Motor neuron (in vitro differentiated cells): Measurements from ENCODE around the gene GLIS1. TPM values are rescaled to one million over a fixed set of nuclear protein-coding genes. Genes with fewer than 3 reads are reported as not detected.

ENCODE experiments used
- ATAC-seq, 8 experiments: fragments of 200-7000 bp; cut with Tn5 transposase; replicated peaks in 6 of 8; 2 replicates each; pipeline ENCODE4 v1.8.0; 2021; ENCODE audit warnings: mild to moderate bottlenecking in 8 of 8, moderate library complexity in 8 of 8
- H3K27ac ChIP-seq, 2 donors: fragments of 250-450 bp; sonication (Bioruptor Pico); 2 replicates each; pipeline ENCODE4 v1.9.0; 2021; ENCODE audit warnings: antibody characterized with exemption in 2 of 2, mild to moderate bottlenecking in 2 of 2, moderate library complexity in 1 of 2
- H3K4me1 ChIP-seq, 2 donors: fragments of 250-450 bp; sonication (Bioruptor Pico); replicated peaks in 1 of 2; 2 replicates each; pipeline ENCODE4 v1.6.1; 2021; ENCODE audit warnings: antibody characterized with exemption in 2 of 2, mild to moderate bottlenecking in 2 of 2, moderate library complexity in 1 of 2
- H3K4me3 ChIP-seq, 5 donors: fragments of 250-450 bp; sonication (Bioruptor Pico); 2 replicates each; pipeline ENCODE4 v1.9.0; 2021; ENCODE audit warnings: antibody characterized with exemption in 5 of 5, mild to moderate bottlenecking in 5 of 5, moderate library complexity in 4 of 5
- WGBS, 10 experiments: fragments of 450-650 bp; shearing (Covaris generic); methylation state at CpG; one replicate each; pipeline ENCODE4 v1.0.0; 2022; 5-methylcytosine and 5-hydroxymethylcytosine counted together
- in situ Hi-C, 9 experiments: fragments of 400-800 bp; cut with MboI; loops; one replicate each; pipeline ENCODE4 v1.15.0; 2021; ENCODE audit warnings: low sequenced_read_pairs in 9 of 9, low pct_unique_long_range_greater_than_20kb in 2 of 9; ENCODE audit not compliant: unreplicated experiment in 9 of 9
- total RNA-seq, 8 experiments: library from RNA; unstranded; fragments of 300-600 nt; gene quantifications; 2 replicates each; pipeline versions ENCODE4 v1.2.3 to v1.2.4, GENCODE V29; 2022

The GLIS1 gene
- total RNA-seq = 1 to 10 TPM in 2 of 8 experiments, under 1 TPM in 6; 0.14 to 4.7 (median 0.33) TPM

DNA sequence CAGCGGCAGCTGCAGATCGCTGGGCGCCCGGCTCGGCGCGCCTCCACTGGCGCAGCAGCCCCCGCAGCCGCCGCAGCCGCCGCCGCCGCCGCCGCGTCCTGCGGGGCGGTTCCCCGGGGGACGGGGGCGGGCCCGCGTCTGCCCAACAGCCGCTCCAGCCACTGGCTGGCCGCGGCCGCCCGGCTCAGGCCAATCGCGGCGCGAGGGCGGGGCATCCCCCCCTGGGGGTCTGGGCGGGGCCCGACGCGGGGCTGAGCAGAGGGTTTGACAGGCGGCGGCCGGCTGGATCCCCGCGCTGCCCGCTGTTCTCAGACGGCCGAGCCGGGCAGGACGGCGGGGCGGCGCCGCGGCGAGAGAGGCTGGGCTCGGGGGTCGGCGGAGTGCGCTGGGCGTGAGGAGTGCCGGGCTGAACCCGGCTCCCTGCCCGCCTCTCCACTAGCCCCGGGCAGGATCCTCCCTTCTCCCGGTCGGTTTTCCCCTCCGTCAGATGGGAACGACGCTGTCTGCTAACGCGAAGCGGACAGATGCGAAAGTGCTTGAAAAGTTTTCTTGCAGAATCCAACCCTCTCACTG lies at the start of gene GLIS1:
GLIS1 (minus strand) TSS at position 56 of the 573 bp plus-strand sequence. CDS start 1,100 bp downstream, outside the sequence.
- ATAC-seq = peak; percentile 86 to 98 (median 97)
- 0 to 2% (median 1%) methylated on average over 2 to 34 of the region's 73 CpGs; no CpG with 5 or more reads in 6 of the 10 experiments for WGBS, 10 experiments
- H3K27ac ChIP-seq = no peak within 1 kb of the TSS
- in situ Hi-C loops = loop anchor here in 3 of 9 experiments (25.0 kb wide), 1 partner anchor 252 kb away; no protein-coding TSS in a partner anchor
- H3K4me3 ChIP-seq = peak within 1 kb of the TSS; percentile 40 to 55 (median 46)
- H3K4me1 ChIP-seq = peaks cover 0 to 5% of the 10 kb centered on the region in 2 donors

DNA sequence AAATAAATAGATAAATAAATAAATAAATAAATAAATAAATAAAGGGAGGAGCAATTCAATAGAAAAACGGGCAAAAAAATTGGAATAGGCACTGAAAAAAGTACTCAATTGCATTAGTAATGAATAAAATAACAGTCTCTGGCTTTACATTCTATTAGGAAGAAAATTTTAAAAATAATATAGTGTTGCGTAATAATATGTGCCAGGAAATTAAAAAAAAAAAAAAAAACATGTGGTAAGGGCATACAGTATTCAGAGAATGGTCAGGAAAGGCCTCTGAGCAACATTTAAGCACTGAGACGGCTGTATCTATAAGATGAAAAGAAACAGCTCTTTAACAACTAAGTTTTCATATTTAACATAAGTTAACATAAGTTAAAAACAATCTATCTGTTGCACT lies 48.7 kb upstream of the GLIS1 start:
- H3K27ac ChIP-seq = no peak overlapping the region
- WGBS, 10 experiments = 60 to 100% (median 95%) methylated on average over 2 to 3 of the region's 3 CpGs
- no peaks in the 10 kb centered on the region for H3K4me1 ChIP-seq
- no peak overlapping the region for H3K4me3 ChIP-seq
- no peak for ATAC-seq
- in situ Hi-C loops = no loop called here

GRCh38 chr1:53783056-53783455 lies 44.1 kb upstream of the GLIS1 start:
- no peak for ATAC-seq
- H3K4me3 ChIP-seq = no peak overlapping the region
- WGBS, 10 experiments = 80 to 100% (median 100%) methylated on average over 1 of the region's 1 CpG; no CpG with 5 or more reads in 2 of the 10 experiments
- H3K27ac ChIP-seq = no peak overlapping the region
- in situ Hi-C loops = no loop called here
- peaks cover 0 to 8% of the 10 kb centered on the region in 2 donors for H3K4me1 ChIP-seq

DNA sequence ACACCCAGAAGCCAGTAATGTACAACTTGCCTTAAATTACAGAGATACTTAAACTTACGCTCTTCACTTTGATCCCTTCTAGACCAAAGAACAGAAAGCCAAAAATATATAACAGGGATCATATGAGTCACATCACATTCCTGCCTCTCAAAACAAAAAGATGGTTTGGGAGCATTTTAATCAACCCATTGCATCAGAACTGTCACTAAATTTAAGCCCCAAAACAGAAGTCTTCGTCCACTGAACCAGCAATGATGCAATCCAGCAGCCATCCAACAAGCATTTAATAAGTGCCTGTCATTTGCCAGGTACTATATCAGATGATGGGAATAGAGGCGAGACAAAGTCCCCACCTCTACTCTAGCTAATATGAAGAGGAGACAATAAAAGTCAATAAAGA lies 42.7 kb upstream of the GLIS1 start:
- peak in 1 of 8 experiments; percentile 36 for ATAC-seq
- in situ Hi-C loops = no loop called here
- H3K4me3 ChIP-seq = no peak overlapping the region
- peaks cover 0 to 8% of the 10 kb centered on the region in 2 donors for H3K4me1 ChIP-seq
- no peak overlapping the region for H3K27ac ChIP-seq
- WGBS, 10 experiments = 32 to 100% (median 80%) methylated on average over 1 to 3 of the region's 3 CpGs

DNA sequence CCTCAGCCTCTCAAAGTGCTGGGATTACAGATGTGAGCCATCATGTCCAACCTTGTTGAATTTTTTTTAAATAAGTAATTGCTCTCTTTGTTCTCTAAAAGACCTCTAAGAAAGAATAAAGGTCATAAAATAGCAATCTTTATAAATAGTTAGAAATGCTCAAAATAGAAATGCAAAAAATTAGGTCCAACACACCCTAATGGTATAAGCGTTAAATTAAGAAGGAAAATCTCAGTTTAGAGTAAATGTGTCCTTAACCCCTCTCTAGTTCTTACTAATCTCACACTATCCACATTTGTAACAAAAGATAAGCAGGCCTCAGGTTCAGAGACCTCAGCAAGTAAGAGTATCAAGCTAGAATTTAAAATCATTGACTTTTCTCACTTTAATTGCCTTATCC lies 38.3 kb upstream of the GLIS1 start:
- in situ Hi-C loops = no loop called here
- ATAC-seq = no peak
- H3K4me1 ChIP-seq = peaks cover 0 to 8% of the 10 kb centered on the region in 2 donors
- no peak overlapping the region for H3K27ac ChIP-seq
- 80 to 100% (median 100%) methylated on average over 1 of the region's 1 CpG; no CpG with 5 or more reads in 1 of the 10 experiments for WGBS, 10 experiments
- no peak overlapping the region for H3K4me3 ChIP-seq

GRCh38 chr1:53771648-53772047 lies 32.7 kb upstream of the GLIS1 start:
- Histone ChIP-seq H3K27ac (no peak overlapping the region), H3K4me1 (no peaks in the 10 kb centered on the region), H3K4me3 (no peak overlapping the region)
- WGBS, 10 experiments = 41 to 100% (median 91%) methylated on average over 1 to 2 of the region's 2 CpGs; no CpG with 5 or more reads in 1 of the 10 experiments
- no peak for ATAC-seq
- in situ Hi-C loops = loop anchor here in 1 of 9 experiments (25.0 kb wide), 1 partner anchor 284 kb away; no protein-coding TSS in a partner anchor

GRCh38 chr1:53769780-53770179 lies 30.8 kb upstream of the GLIS1 start:
- no peak for ATAC-seq
- Histone ChIP-seq H3K27ac (no peak overlapping the region), H3K4me1 (no peaks in the 10 kb centered on the region), H3K4me3 (no peak overlapping the region)
- in situ Hi-C loops = loop anchor here in 1 of 9 experiments (25.0 kb wide), 1 partner anchor 282 kb away; no protein-coding TSS in a partner anchor
- 83 to 100% (median 100%) methylated on average over 1 of the region's 1 CpG; no CpG with 5 or more reads in 1 of the 10 experiments for WGBS, 10 experiments

DNA sequence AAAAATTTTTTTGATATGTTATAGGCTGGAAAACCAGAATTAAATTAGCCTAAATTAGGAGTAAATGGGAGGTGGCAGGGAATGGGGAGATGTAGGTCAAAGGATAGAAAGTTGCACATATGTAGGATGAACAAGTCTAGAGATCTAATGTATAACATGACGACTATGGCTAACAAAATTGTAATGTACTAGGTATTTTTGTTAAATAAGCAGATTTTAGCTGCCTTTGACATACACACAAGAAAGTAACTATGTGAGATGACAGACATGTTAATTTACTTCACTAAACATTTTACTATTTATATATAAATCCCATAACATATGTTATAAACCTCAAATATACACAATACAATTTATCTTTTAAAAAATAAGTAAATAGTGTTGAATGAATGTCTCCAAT lies 30.2 kb upstream of the GLIS1 start:
- in situ Hi-C loops = loop anchor here in 1 of 9 experiments (25.0 kb wide), 1 partner anchor 282 kb away; no protein-coding TSS in a partner anchor
- no peak overlapping the region for H3K27ac ChIP-seq
- 88 to 100% (median 100%) methylated on average over 1 of the region's 1 CpG; no CpG with 5 or more reads in 3 of the 10 experiments for WGBS, 10 experiments
- ATAC-seq = no peak
- H3K4me3 ChIP-seq = no peak overlapping the region
- no peaks in the 10 kb centered on the region for H3K4me1 ChIP-seq

DNA sequence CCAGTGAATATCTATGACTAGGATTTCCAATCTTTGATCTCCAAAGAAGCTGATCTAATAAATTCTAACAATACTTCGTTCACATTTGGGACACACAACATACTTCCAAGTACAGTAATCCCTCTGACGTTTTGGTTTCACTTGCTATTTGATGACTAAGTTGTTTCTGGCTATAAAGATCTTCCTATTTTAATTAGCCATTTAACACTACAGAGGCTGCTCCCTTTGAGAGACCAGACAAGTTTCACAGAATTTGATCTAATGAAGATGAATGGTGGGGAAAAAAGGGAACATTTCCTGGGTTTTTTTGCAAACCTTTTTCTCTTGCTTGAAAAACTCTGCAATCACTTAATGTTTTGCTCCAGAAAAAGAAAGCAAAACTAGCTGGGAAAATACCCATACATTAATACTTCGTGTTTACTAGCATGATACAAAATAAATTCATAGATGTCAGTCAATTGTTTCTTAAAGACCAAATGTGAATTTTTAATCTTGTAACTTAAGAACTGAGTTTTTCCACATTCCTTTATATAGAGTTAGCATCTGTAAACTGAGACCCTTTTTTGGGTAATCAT lies 28.0 kb upstream of the GLIS1 start:
- Histone ChIP-seq H3K4me3 (no peak overlapping the region), H3K27ac (no peak overlapping the region), H3K4me1 (no peaks in the 10 kb centered on the region)
- 0 to 69% (median 47%) methylated on average over 2 to 3 of the region's 3 CpGs for WGBS, 10 experiments
- peak in 3 of 8 experiments; percentile 39 to 97 (median 91) for ATAC-seq
- in situ Hi-C loops = loop anchor here in 1 of 9 experiments (25.0 kb wide), 1 partner anchor 280 kb away; no protein-coding TSS in a partner anchor

DNA sequence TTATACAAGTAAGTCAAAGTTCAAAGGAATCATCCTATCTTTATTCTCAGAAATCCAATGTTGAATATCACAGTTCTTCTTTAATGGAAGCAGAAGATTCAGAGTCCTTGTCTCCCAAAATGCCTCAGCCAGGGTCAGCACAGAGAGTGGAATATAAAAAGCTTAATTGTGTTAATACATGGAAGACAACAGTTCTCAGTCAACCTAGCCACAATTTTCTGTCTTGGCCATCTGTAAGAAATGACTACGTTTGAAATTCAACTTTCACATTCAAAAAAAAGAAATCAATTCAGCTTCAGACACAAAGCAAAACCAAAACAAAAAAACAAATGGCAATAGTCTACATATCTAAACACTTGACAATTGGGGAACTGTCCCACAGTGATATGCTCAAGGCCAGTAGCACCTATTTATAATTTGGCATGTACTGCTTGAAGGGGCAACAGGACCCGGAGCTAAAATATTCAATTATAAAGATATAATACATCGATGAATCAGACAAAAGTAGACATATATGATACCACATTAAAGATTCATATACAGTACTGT lies 27.3 kb upstream of the GLIS1 start:
- H3K27ac ChIP-seq = no peak overlapping the region
- 31 to 100% (median 84%) methylated on average over 1 to 3 of the region's 3 CpGs for WGBS, 10 experiments
- H3K4me3 ChIP-seq = no peak overlapping the region
- H3K4me1 ChIP-seq = no peaks in the 10 kb centered on the region
- peak in 1 of 8 experiments; percentile 26 for ATAC-seq
- in situ Hi-C loops = loop anchor here in 1 of 9 experiments (25.0 kb wide), 1 partner anchor 279 kb away; no protein-coding TSS in a partner anchor

DNA sequence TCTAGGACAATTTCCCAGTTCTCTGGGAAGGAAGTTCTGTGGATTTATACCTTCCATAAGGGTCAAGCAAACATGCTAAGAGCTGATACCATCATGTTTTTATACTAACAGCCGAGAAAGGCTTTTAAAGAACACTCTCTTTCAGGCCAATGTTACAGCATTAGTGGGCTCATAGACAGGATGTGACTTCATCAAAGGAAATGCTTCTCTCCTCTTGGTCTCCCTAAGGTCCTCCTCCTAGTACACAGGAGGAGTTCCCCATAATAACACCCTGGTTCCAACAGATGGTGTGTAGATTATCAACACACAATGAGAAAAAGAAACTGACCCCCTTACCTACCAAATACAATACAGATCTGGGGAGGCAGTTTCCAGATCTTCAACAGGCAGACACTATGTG lies 26.7 kb upstream of the GLIS1 start:
- Histone ChIP-seq H3K27ac (no peak overlapping the region), H3K4me1 (no peaks in the 10 kb centered on the region), H3K4me3 (no peak overlapping the region)
- ATAC-seq = peak in 2 of 8 experiments; percentile 18 to 31
- 40 to 100% (median 93%) methylated on average over 1 of the region's 1 CpG; no CpG with 5 or more reads in 2 of the 10 experiments for WGBS, 10 experiments
- in situ Hi-C loops = loop anchor here in 1 of 9 experiments (25.0 kb wide), 1 partner anchor 278 kb away; no protein-coding TSS in a partner anchor

DNA sequence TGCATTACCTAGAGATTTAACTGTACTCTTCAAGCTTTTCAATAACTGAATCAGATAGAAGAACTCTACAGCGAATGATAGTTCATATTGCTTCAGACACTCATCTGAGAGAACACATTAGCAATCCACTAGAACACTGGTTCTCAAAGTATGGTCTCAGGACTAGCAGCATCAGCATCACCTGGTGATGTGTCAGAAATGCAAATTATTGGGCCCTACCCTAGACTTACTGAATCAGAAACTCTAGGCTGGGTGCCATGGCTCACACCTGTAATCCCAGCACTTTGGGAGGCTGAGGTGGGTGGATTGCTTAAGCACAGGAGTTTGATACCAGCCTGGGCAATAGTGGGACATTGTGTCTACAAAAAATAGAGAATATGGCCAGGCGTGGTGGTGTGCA lies 24.9 kb upstream of the GLIS1 start:
- WGBS, 10 experiments = 80 to 100% (median 100%) methylated on average over 1 to 2 of the region's 2 CpGs; no CpG with 5 or more reads in 3 of the 10 experiments
- no peaks in the 10 kb centered on the region for H3K4me1 ChIP-seq
- H3K27ac ChIP-seq = no peak overlapping the region
- in situ Hi-C loops = loop anchor here in 1 of 9 experiments (25.0 kb wide), 1 partner anchor 277 kb away; no protein-coding TSS in a partner anchor
- ATAC-seq = no peak
- H3K4me3 ChIP-seq = no peak overlapping the region

DNA sequence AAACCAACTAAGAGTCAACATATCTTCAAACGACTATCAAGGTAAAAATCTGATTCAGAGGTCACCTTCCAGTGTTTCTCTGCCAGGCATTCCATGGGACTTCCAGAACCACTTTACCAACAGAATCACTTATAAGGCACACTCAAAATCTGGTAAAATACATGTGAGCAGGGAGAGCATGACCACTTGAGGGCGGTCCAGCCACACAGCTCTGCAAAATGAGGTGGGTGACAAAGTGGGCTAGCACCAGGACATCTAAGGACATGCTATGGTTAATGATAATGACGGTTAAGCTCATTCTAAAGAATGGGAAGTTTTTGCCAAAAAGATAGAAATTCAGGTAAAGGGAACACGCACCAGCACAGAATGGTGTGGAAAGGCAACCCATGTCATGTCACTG lies 24.5 kb upstream of the GLIS1 start:
- in situ Hi-C loops = loop anchor here in 1 of 9 experiments (25.0 kb wide), 1 partner anchor 276 kb away; no protein-coding TSS in a partner anchor

More for the DNA sequence above, 24.5 kb upstream of the GLIS1 start:
- Histone ChIP-seq H3K27ac (no peak overlapping the region), H3K4me1 (no peaks in the 10 kb centered on the region), H3K4me3 (no peak overlapping the region)
- no peak for ATAC-seq
- 83 to 100% (median 91%) methylated on average over 2 to 4 of the region's 4 CpGs; no CpG with 5 or more reads in 4 of the 10 experiments for WGBS, 10 experiments
